Astrocyte (in vitro differentiated cells and primary cell): Measurements from ENCODE around the gene P3H2. TPM values are rescaled to one million over a fixed set of nuclear protein-coding genes. Genes with fewer than 3 reads are reported as not detected.

Source experiments
- DNase-seq: peaks from one replicate; pipeline ENCODE4 v3.0.0-alpha.2; 2010; ENCODE audit warnings: low read depth
- FAIRE-seq: peaks from 2 replicates; lab custom pipeline; 2011; peaks lifted over from hg19 to GRCh38; lab: Jason Lieb, UNC
- H2AFZ ChIP-seq: 2 replicates; pipeline ENCODE4 v1.6.0; 2012; ENCODE audit warnings: low read depth, low read length, inconsistent platforms
- H3K27ac ChIP-seq: 2 replicates; pipeline ENCODE4 v1.5.1; 2011; ENCODE audit warnings: low read depth, low read length, inconsistent platforms
- H3K27me3 ChIP-seq: 2 replicates; pipeline ENCODE4 v1.6.0; 2011; ENCODE audit warnings: low read length, inconsistent platforms; ENCODE audit not compliant: insufficient read depth
- H3K36me3 ChIP-seq: 2 replicates; pipeline ENCODE4 v1.5.1; 2011; ENCODE audit warnings: low read length, inconsistent platforms; ENCODE audit not compliant: insufficient read depth
- H3K4me1 ChIP-seq: 2 replicates; pipeline ENCODE4 v1.5.1; 2011; ENCODE audit warnings: low read length, inconsistent platforms; ENCODE audit not compliant: insufficient read depth
- H3K4me2 ChIP-seq: 2 replicates; pipeline ENCODE4 v1.6.0; 2012; ENCODE audit warnings: low read length, inconsistent platforms
- H3K4me3 ChIP-seq: 2 replicates; pipeline ENCODE4 v1.5.1; 2011; ENCODE audit warnings: low read depth, mild to moderate bottlenecking, low read length, inconsistent platforms; ENCODE audit not compliant: insufficient read depth
- H3K79me2 ChIP-seq: 2 replicates; pipeline ENCODE4 v1.6.0; 2012; ENCODE audit warnings: mild to moderate bottlenecking, low read length, inconsistent platforms; ENCODE audit not compliant: insufficient read depth
- H3K9ac ChIP-seq: 2 replicates; pipeline ENCODE4 v1.6.0; 2012; ENCODE audit warnings: mild to moderate bottlenecking, low read length, inconsistent platforms
- H3K9me3 ChIP-seq: 2 replicates; pipeline ENCODE4 v1.5.1; 2012; ENCODE audit warnings: low read depth, mild to moderate bottlenecking, low read length, inconsistent platforms; ENCODE audit not compliant: insufficient read depth
- H4K20me1 ChIP-seq: 2 replicates; pipeline ENCODE4 v1.6.0; 2012; ENCODE audit warnings: low read length, inconsistent platforms; ENCODE audit not compliant: insufficient read depth
- H3K27ac Mint-ChIP-seq: one replicate; pipeline ENCODE4 v1.8.0; 2021; ENCODE audit warnings: mild to moderate bottlenecking, mixed read lengths; ENCODE audit not compliant: unreplicated experiment
- H3K27me3 Mint-ChIP-seq: one replicate; pipeline ENCODE4 v1.8.0; 2021; ENCODE audit warnings: low read depth, mixed read lengths; ENCODE audit not compliant: unreplicated experiment
- H3K36me3 Mint-ChIP-seq: one replicate; pipeline ENCODE4 v1.8.0; 2021; ENCODE audit warnings: low read depth, mixed read lengths; ENCODE audit not compliant: unreplicated experiment
- H3K4me1 Mint-ChIP-seq: one replicate; pipeline ENCODE4 v1.8.0; 2021; ENCODE audit warnings: low read depth, mixed read lengths; ENCODE audit not compliant: unreplicated experiment
- H3K4me3 Mint-ChIP-seq: one replicate; pipeline ENCODE4 v1.8.0; 2021; ENCODE audit warnings: mild to moderate bottlenecking, moderate library complexity, mixed read lengths; ENCODE audit not compliant: unreplicated experiment
- H3K9me3 Mint-ChIP-seq: one replicate; pipeline ENCODE4 v1.8.0; 2021; ENCODE audit warnings: mild to moderate bottlenecking, mixed read lengths; ENCODE audit not compliant: unreplicated experiment
- EZH2 ChIP-seq: IDR thresholded peaks from 2 replicates; pipeline ENCODE4 v1.6.1; 2012; ENCODE audit warnings: mild to moderate bottlenecking, low read length, inconsistent platforms; ENCODE audit not compliant: insufficient read depth
- total RNA-seq: library from RNA; stranded (reverse); gene quantifications from 2 replicates; pipeline ENCODE4 v1.2.1, GENCODE V29; 2021
- TF ChIP-seq, protein P1 (sequence below): IDR thresholded peaks from 2 replicates; pipeline ENCODE4 v1.5.1; 2011; ENCODE audit warnings: low read depth, mild to moderate bottlenecking, inconsistent platforms, low read length, moderate library complexity; ENCODE audit not compliant: insufficient read depth

The P3H2 gene
- total RNA-seq, 1 donor from 2014 or later: 57.7 TPM

DNA sequence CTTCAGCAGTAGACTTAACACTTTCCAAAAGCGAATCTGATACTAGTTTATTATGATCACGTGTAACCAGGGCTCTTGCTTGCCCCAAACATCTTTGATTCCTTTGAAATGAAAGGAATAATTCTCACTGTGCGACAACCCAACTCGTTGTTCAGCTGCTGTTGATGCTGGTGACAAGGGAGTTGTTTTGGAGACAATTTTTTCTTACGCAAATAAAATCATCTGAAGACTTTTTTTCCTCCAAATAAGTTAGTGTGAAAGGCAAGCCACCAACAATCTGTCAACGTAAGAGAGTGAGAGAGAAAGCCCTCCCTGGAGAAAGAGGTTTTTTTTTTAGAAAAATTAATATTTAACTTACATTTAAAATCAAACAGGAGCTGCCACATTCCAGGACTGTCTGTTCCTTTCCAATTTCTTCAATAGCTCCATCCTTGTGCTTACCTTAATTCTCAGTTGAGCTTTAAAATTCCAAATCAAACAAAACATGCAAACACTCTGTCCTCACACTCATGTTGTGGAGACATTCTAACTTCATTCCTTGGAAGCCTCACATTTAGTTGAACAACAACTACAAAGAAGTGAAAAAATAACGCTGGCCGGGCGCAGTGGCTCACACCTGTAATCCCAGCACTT, 4.9 kb upstream of the P3H2 start:
- no peak overlapping the region for H3K4me3 ChIP-seq
- DNase-seq (no peak), FAIRE-seq (no peak)
- no peaks in the 10 kb centered on the region for H3K36me3 Mint-ChIP-seq
- TF ChIP-seq, protein P1, sequence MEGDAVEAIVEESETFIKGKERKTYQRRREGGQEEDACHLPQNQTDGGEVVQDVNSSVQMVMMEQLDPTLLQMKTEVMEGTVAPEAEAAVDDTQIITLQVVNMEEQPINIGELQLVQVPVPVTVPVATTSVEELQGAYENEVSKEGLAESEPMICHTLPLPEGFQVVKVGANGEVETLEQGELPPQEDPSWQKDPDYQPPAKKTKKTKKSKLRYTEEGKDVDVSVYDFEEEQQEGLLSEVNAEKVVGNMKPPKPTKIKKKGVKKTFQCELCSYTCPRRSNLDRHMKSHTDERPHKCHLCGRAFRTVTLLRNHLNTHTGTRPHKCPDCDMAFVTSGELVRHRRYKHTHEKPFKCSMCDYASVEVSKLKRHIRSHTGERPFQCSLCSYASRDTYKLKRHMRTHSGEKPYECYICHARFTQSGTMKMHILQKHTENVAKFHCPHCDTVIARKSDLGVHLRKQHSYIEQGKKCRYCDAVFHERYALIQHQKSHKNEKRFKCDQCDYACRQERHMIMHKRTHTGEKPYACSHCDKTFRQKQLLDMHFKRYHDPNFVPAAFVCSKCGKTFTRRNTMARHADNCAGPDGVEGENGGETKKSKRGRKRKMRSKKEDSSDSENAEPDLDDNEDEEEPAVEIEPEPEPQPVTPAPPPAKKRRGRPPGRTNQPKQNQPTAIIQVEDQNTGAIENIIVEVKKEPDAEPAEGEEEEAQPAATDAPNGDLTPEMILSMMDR: no peak
- no peak for TF ChIP-seq EZH2
- no peaks in the 10 kb centered on the region for H3K27me3 ChIP-seq
- H3K4me1 ChIP-seq: peaks cover 11% of the 10 kb centered on the region
- H3K27ac Mint-ChIP-seq: no peak overlapping the region
- no peak overlapping the region for H3K27ac ChIP-seq
- no peak overlapping the region for H3K4me2 ChIP-seq
- H3K36me3 ChIP-seq: no peaks in the 10 kb centered on the region
- no peaks in the 10 kb centered on the region for H3K79me2 ChIP-seq
- H3K4me3 Mint-ChIP-seq: no peak overlapping the region
- H2AFZ ChIP-seq: no peak overlapping the region
- no peaks in the 10 kb centered on the region for H4K20me1 ChIP-seq
- H3K4me1 Mint-ChIP-seq: peaks cover 18% of the 10 kb centered on the region
- H3K9me3 ChIP-seq: no peaks in the 10 kb centered on the region
- no peak overlapping the region for H3K9ac ChIP-seq
- H3K27me3 Mint-ChIP-seq: no peaks in the 10 kb centered on the region
- peaks cover 1% of the 10 kb centered on the region for H3K9me3 Mint-ChIP-seq

DNA sequence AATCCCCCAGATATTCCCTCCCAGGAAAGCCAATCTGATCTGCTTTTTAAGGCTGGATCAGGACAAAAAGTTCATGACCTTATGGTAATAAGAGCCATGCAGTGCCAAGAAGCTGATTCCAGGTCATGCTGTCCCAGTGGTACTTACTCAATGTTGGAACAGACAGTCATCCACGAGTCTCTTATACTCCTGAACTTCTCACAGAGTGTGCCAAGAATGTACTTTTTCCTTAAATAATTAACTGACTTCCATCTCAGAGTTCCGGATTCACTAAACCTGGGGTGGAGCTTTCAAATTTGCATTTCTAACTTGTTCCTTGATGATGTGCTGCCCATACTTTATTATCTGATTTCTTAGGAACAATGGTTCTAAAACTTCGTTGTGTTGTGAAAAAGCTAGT, 3.4 kb upstream of the P3H2 start:
- no peaks in the 10 kb centered on the region for H3K36me3 ChIP-seq
- Mint-ChIP-seq H3K36me3 (no peaks in the 10 kb centered on the region), H3K27me3 (no peaks in the 10 kb centered on the region), H3K4me3 (no peak overlapping the region), H3K4me1 (peaks cover 18% of the 10 kb centered on the region), H3K9me3 (peaks cover 1% of the 10 kb centered on the region), H3K27ac (no peak overlapping the region)
- H3K27me3 ChIP-seq: no peaks in the 10 kb centered on the region
- TF ChIP-seq, protein P1: no peak
- TF ChIP-seq EZH2: no peak
- no peak for FAIRE-seq
- no peaks in the 10 kb centered on the region for H4K20me1 ChIP-seq
- no peak overlapping the region for H3K4me2 ChIP-seq
- H3K4me1 ChIP-seq: peaks cover 13% of the 10 kb centered on the region
- H3K27ac ChIP-seq: no peak overlapping the region
- no peak overlapping the region for H3K4me3 ChIP-seq
- H3K9ac ChIP-seq: no peak overlapping the region
- no peak overlapping the region for H2AFZ ChIP-seq
- H3K79me2 ChIP-seq: no peaks in the 10 kb centered on the region
- DNase-seq: no peak
- H3K9me3 ChIP-seq: no peaks in the 10 kb centered on the region

GRCh38 chr3:190122198-190122771, 1.6 kb upstream of the P3H2 start:
- Histone ChIP-seq H3K9me3 (no peaks in the 10 kb centered on the region), H3K36me3 (no peaks in the 10 kb centered on the region), H3K9ac (peak overlapping the region; percentile 66), H3K79me2 (peaks cover 3% of the 10 kb centered on the region), H3K4me3 (no peak overlapping the region), H3K4me2 (peak overlapping the region; percentile 59), H3K4me1 (peaks cover 26% of the 10 kb centered on the region), H3K27me3 (no peaks in the 10 kb centered on the region), H4K20me1 (no peaks in the 10 kb centered on the region), H2AFZ (peak overlapping the region; percentile 30), H3K27ac (peak overlapping the region; percentile 73)
- Mint-ChIP-seq H3K36me3 (no peaks in the 10 kb centered on the region), H3K4me1 (peaks cover 28% of the 10 kb centered on the region), H3K4me3 (peak overlapping the region; percentile 60), H3K9me3 (no peaks in the 10 kb centered on the region), H3K27ac (peak overlapping the region; percentile 82), H3K27me3 (no peaks in the 10 kb centered on the region)
- DNase-seq (peak; percentile 96), FAIRE-seq (no peak)
- no peak for TF ChIP-seq EZH2
- TF ChIP-seq, protein P1: no peak
